KBM-7 (cell line): Measurements from ENCODE around the gene SMPX.

Source experiments
- DNase-seq: peaks from one replicate; pipeline ENCODE4 v3.0.0-alpha.2; 2015
- in situ Hi-C: fragments of 300-500 bp; cut with MboI; formaldehyde crosslinking; loops from 2 replicates; pipeline ENCODE4 v1.14.3; 2020; ENCODE audit warnings: low sequenced_read_pairs, low pct_unique_long_range_greater_than_20kb, mixed read lengths

Gene SMPX

DNA sequence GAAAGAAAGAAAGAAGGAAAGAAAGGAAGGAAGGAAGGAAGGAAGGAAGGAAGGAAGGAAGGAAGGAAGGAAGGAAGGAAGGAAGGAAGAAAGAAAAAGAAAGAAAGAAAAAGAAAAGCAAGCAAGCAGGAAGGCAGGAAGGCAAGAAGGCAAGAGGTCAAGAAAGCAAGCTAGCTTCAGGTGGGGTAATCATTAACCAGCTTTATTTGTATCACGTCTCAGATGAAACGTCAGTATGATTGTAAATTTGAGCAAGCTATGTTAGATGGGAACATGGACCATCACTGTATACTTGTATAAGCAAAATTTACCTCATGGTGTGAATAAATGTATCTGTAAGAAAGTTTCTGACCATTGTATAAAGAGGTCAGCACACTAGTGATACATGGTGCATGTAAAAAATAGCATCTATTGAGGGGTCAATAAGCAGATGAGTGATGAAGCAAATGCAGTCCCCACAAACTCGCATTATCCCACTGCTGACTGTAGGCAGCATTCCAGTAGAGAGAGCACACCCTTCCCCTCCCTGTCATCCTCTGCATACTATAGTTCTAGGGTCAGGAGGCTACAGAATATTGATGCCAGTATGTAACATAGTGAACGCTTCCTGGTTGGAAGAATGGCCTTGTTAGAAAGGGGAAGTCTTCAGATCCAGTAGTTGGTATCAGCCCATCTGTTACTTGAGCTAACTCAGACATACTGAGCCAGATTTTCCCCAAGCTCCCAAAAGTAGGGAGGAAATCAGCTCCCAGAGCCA, 83.3 kb downstream of the SMPX start:
- DNase-seq = no peak
- in situ Hi-C loops = no loop called here

DNA sequence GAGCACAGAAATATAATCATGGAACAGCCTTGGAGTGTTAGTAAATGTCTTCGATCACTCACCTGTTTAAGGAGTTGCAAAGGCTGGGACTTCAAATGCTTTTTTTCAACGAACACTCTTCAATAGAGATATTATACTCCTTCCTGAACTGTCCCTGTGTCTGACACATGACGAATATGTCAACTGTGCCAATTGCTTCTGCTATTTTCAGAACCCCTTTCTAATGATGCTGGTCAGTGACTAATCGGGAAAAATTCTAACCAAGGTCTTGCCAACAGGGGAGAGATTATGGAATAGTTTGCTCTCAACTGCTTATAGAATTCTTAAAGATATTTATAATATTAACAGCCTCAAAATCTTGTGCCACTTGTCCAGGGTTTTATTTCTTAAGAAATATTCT, 91.2 kb downstream of the SMPX start:
- in situ Hi-C loops = no loop called here
- no peak for DNase-seq

DNA sequence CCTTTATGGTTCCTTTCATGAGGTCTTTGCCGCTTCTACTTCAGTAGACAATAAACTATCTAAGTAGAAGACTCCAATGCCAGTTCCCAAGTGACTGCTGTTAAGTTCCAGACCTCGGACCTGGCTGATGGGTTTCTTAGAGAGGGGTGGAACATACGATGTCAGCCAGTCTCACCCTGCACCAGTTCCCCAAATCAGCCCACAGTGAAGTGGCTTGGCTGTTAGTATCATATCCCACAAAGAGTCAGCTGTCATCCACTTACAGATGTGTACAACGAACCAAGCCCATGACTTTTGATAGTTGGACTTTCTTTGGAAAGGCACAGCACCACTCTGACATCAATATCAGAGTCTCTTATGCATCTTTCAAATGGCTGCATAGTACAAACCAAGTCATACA, 91.7 kb downstream of the SMPX start:
- in situ Hi-C loops = no loop called here

DNA sequence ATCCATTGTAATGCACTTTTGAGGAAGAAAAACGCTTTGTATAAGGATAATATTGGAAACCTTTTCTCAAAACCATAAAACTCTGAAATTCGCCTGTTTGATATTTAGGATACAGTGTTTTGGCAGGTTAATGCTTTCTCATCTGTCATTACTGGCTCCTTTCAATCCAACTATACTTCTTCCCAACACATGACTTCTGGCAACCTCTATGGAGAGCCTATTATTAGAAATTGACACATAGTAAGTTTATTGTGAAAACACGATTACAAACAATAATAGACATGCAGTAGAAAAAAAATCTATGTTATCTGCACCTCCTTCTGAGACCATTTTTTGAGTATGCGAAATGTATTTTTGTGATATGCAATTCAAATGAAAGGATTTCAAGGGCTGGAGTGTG, 95.2 kb downstream of the SMPX start:
- in situ Hi-C loops = no loop called here
- no peak for DNase-seq

More for the DNA sequence above, 91.7 kb downstream of the SMPX start:
- DNase-seq = no peak

DNA sequence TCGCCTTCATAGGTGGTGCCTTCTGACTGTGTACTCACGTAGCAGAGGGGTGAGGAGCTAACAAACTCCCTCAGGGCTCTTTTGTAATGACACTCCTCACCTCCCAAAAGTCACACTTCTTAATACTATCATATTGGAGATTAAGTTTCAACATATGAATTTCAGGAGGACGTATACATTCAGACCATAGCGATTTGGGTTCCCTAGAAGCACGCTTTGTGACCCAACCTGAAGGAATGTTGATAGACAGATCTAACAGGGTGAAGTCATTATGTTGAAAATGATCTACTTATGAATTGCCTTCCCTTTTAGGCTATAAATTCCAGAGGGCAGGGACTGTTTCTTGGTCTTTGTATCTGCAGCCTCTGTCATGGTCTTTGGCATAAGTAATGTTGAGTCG, 96.6 kb downstream of the SMPX start:
- in situ Hi-C loops = no loop called here
- peak; percentile 13 for DNase-seq

DNA sequence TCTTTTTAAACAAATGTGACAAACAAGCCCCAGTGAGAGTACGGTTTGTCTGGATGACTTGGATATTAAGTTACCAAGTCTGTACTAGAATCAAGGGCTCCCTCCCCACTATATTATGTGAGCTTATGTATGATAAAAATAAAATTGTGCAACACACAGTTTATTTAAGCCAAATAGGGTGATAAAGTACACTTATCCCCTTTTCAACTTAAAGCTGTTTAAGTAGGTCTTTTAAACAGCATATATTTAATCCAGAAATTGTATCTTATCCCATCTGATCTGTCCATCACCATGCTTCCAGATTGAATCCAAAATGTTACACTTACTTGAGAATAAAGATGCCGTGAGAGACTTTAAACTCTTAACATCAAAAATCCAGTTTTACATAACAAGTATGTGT, 97.8 kb downstream of the SMPX start:
- in situ Hi-C loops = no loop called here
- DNase-seq = no peak

DNA sequence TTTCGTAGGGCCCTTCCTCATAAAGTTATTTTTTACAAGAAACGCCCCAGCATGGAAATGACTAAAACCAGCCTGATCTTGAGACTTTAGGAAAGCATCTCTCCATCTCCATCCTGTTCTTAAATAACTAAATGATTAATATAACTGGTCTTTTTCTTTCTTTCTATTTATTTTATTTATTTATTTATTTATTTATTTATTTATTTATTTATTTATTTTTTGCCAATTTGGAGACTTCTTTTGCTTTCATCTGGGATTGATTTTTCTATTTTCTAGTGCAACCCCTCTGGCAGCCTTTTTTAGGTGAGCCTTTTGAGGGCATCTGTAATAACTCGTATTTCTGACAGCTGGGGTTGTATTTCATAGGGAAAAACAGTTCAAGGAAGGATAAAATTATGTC, 98.6 kb downstream of the SMPX start:
- no peak for DNase-seq
- in situ Hi-C loops = no loop called here

DNA sequence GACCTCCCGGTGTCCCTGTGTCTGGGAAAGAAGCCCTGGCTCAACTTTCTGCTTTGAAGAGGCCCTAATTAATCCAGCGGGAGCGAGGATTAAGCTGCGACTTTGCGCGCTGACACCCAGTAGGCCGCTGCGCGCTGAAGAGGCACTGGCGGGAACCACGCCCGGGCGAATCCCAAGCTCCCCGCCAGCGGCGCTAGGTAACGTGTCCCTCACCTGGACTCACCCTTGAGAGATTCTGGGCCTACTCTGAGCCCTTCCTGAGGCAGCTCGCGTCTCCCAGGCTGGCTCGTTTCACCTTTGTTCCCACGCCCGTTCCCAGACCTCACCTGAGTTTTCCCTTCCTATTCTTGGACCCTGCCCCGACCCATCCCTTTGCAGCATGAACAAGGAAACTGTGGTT, 99.2 kb downstream of the SMPX start:
- DNase-seq = no peak
- in situ Hi-C loops = no loop called here

DNA sequence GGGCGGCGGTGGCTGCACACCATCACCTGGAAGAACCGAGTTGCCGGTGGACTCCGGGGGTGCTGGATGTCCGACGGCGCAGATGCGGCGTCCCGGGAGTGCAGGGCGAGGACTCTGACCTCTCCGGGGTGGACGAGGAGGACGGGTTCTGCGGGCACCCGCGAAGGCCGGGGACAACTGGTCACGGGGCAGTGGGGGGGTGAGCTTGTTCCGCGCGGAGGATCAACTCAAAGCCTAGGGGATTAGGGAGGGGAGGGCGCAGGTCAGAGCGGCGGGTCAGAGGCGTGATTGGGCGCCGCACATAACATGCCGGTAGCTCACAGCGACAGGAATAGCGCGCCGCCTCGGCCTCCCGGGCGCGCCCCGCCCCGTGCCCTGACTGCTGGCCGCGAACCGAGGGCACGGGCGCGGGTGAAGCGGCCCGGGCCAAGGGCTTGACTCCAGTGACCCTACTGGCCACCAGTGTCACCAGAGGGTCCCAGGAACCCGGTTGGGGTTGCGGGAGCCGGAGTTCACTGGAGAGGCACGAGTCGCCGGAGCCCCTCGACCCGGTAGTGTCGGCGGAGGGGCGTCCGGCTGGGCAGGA, 99.7 kb downstream of the SMPX start, which contains the start of gene KLHL34:
Gene KLHL34 (minus strand): TSS at position 179 of the 586 bp plus-strand sequence. CDS start 542 bp downstream, outside the sequence.
- in situ Hi-C loops = no loop called here
- DNase-seq = no peak

DNA sequence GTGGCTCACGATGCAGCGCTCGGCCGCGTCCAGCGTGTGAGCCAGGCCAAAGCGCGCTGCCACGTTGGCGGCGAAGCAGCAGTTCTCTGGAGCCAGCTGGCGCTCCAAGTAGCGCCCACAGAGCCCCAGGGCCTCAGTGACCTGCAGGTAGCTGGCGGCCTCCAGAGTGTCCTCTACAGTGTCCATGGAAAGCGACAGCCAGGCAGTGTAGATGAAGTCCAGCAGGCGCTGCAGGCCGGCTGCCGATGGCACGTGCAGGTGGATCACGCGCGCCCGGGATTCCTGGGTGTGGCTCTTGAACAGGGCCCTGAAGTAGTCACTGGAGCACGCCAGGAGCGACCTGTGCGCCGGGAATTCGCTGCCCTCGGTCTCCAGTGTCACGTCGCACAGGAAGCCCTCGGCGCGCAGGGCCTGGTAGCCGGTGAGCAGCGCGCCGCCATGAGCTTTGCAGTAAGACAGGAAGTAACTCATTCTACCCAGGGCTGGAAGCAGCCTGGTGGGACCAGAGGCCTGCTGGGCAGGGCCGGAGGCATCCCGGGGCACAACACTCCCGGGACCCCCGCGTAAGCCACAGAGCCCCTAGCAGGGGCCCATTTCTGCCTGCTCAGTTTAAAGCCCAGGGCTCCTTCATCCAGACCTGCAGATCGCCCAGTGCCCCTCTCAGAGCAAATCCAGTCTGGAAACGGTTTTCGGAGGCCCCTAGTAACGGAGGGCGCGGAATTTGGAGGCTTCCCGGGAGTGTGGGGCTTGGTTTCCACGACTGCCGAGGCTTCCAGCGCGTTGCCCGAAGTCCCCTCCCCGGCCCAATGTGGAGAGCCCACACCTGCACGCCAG, 100.4 kb downstream of the SMPX start:
- in situ Hi-C loops = no loop called here
- no peak for DNase-seq

DNA sequence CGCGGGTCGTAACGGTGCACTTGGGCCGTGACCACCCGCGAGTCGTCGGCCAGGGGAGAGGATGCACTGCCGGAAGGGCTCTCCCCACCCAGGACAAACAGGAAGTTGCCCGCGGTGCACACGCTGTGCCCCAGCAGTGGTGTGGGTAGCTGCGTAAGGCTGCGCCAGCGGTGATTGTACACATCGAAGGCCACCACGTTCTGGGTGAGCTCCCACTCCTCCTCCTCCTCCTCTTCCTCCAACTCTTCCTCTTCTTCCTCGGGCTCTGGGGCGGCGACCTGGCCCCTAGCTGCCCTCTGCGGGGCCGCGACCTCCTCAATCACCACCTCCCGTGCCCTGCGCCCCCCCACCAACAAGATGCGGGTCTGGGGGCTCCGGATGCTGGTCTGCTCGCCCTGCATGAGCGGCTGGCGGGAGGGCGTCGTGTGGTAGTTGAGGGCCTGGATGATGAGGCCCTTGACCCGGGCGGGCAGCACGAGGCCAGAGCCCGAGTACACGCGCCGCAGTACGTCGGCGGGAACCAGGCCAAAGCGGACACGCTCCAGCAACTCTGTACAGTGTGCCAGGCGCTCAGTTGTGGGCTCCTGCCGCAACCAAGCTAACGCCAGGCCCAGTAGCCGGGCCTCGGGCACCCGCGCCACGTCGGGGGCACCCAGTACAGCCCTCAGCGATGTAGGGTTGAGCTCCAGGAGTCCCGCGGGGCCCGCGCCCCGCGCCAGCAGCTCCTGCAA, 101.2 kb downstream of the SMPX start:
- in situ Hi-C loops = no loop called here
- DNase-seq = no peak
